Esophagus muscularis mucosa (tissue), 4 donors: Measurements from ENCODE around the gene PTPRT. TPM values are rescaled to one million over a fixed set of nuclear protein-coding genes. Genes with fewer than 3 reads are reported as not detected.

Experiments used
- DNase-seq: peaks from one replicate; pipeline ENCODE4 v3.0.0-alpha.2; 2017; ENCODE audit errors: extremely low spot score
- H3K27ac ChIP-seq, 4 donors: fragments of 200-600 bp; sonication (generic); replicated peaks in 1 of 4; 1 replicate in 3 of 4; 2 replicates in 1 of 4; pipeline ENCODE4 v1.5.1; 2016 to 2019; ENCODE audit warnings: mild to moderate bottlenecking in 1 of 4
- H3K27me3 ChIP-seq, 4 donors: fragments of 200-600 bp; sonication (generic); one replicate each; pipeline versions ENCODE4 v1.5.1 to v1.6.0; 2016 to 2019
- H3K36me3 ChIP-seq, 4 donors: fragments of 200-600 bp; sonication (generic); one replicate each; pipeline ENCODE4 v1.5.1; 2016 to 2019
- H3K4me1 ChIP-seq, 4 donors: fragments of 200-600 bp; sonication (generic); one replicate each; pipeline ENCODE4 v1.5.1; 2016 to 2019
- H3K4me3 ChIP-seq, 4 donors: fragments of 200-600 bp; sonication (generic); 1 replicate in 2 of 4; 2 replicates in 2 of 4; pipeline ENCODE4 v1.5.1; 2016 to 2019; ENCODE audit warnings: mild to moderate bottlenecking in 4 of 4, moderate library complexity in 1 of 4
- H3K9me3 ChIP-seq, 4 donors: fragments of 200-600 bp; sonication (generic); 1 replicate in 3 of 4; 2 replicates in 1 of 4; pipeline ENCODE4 v1.5.1; 2016 to 2019
- CTCF ChIP-seq, 3 experiments: fragments of 200-600 bp in 2 of 3; fragments of 450-650 bp in 1 of 3; sonication (generic) in 2 of 3; IDR thresholded peaks; one replicate each; pipeline ENCODE4 v1.5.1; 2017 to 2019; ENCODE audit warnings: antibody characterized with exemption in 3 of 3, mild to moderate bottlenecking in 2 of 3, moderate library complexity in 1 of 3
- EP300 ChIP-seq: sonication (generic); formaldehyde crosslinking; IDR thresholded peaks from one replicate; pipeline ENCODE4 v1.6.1; 2017; ENCODE audit warnings: antibody characterized with exemption
- POLR2A ChIP-seq: fragments of 450-650 bp; IDR thresholded peaks from one replicate; pipeline ENCODE4 v1.6.1; 2017; ENCODE audit warnings: antibody characterized with exemption, moderate library complexity, mild to moderate bottlenecking, low read depth
- POLR2AphosphoS5 ChIP-seq, 2 donors: sonication (generic); formaldehyde crosslinking; IDR thresholded peaks; one replicate each; pipeline ENCODE4 v1.6.1; 2017; ENCODE audit warnings: antibody characterized with exemption in 2 of 2
- WGBS: methylation state at CpG from one replicate; pipeline ENCODE4 v1.1.5; 2018; 5-methylcytosine and 5-hydroxymethylcytosine counted together
- intact Hi-C: fragments of 100-400 bp; cut with DNase I; formaldehyde crosslinking; loops from one replicate; pipeline ENCODE4 v1.15.1; 2023
- total RNA-seq, 4 donors: library from RNA; depleted of rRNA; stranded (reverse); fragments of >200 nt; gene quantifications; one replicate each; pipeline versions ENCODE4 v1.1.0 to v1.2.1, GENCODE V29; 2016

The PTPRT gene
- total RNA-seq, 4 donors from 2014 or later = 0.06 to 0.39 TPM; not detected in 2

GRCh38 chr20:42373049-42373448 is 816.7 kb downstream of the PTPRT start:
- H3K4me3 ChIP-seq = no peak overlapping the region
- DNase-seq = no peak
- intact Hi-C loops = no loop called here
- no peak for TF ChIP-seq POLR2AphosphoS5 (IDR thresholded peaks at IDR 0.05)
- TF ChIP-seq POLR2A = no peak
- TF ChIP-seq EP300 = no peak
- TF ChIP-seq CTCF (IDR thresholded peaks at IDR 0.05) = no peak
- no peak overlapping the region for H3K27ac ChIP-seq
- no peaks in the 10 kb centered on the region for H3K9me3 ChIP-seq
- no peaks in the 10 kb centered on the region for H3K36me3 ChIP-seq
- peaks cover 0 to 16% (median 0%) of the 10 kb centered on the region in 4 donors for H3K27me3 ChIP-seq
- no peaks in the 10 kb centered on the region for H3K4me1 ChIP-seq
- WGBS = 72% methylated on average over 2 of the region's 2 CpGs

- Histone ChIP-seq H3K27me3 (peaks cover 0 to 24% (median 0%) of the 10 kb centered on the region in 4 donors), H3K9me3 (no peaks in the 10 kb centered on the region), H3K4me3 (no peak overlapping the region), H3K36me3 (no peaks in the 10 kb centered on the region), H3K4me1 (no peaks in the 10 kb centered on the region), H3K27ac (no peak overlapping the region)
- intact Hi-C loops = no loop called here
- TF ChIP-seq EP300 = no peak
- TF ChIP-seq CTCF (IDR thresholded peaks at IDR 0.05) = no peak
- no peak for TF ChIP-seq POLR2AphosphoS5 (IDR thresholded peaks at IDR 0.05)
- TF ChIP-seq POLR2A = no peak
- 51% methylated on average over 6 of the region's 6 CpGs for WGBS
- no peak for DNase-seq
These were observed 819.6 kb downstream of the PTPRT start for GRCh38 chr20:42370075-42370474.

GRCh38 chr20:42368910-42369309 is 820.8 kb downstream of the PTPRT start:
- H3K9me3 ChIP-seq = no peaks in the 10 kb centered on the region
- H3K36me3 ChIP-seq = no peaks in the 10 kb centered on the region
- intact Hi-C loops = no loop called here
- no peak overlapping the region for H3K27ac ChIP-seq
- H3K4me1 ChIP-seq = no peaks in the 10 kb centered on the region
- no peak for DNase-seq
- 76% methylated on average over 3 of the region's 3 CpGs for WGBS
- peaks cover 0 to 24% (median 0%) of the 10 kb centered on the region in 4 donors for H3K27me3 ChIP-seq
- no peak overlapping the region for H3K4me3 ChIP-seq
- TF ChIP-seq POLR2A = no peak
- TF ChIP-seq POLR2AphosphoS5 (IDR thresholded peaks at IDR 0.05) = no peak
- no peak for TF ChIP-seq CTCF (IDR thresholded peaks at IDR 0.05)
- TF ChIP-seq EP300 = no peak

- H3K27me3 ChIP-seq = peaks cover 0 to 18% (median 0%) of the 10 kb centered on the region in 4 donors
- intact Hi-C loops = no loop called here
- WGBS = 65% methylated on average over 6 of the region's 6 CpGs
- H3K27ac ChIP-seq = no peak overlapping the region
- H3K4me3 ChIP-seq = no peak overlapping the region
- H3K36me3 ChIP-seq = no peaks in the 10 kb centered on the region
- H3K4me1 ChIP-seq = no peaks in the 10 kb centered on the region
- no peaks in the 10 kb centered on the region for H3K9me3 ChIP-seq
- no peak for DNase-seq
- TF ChIP-seq EP300 (no peak), POLR2A (no peak), POLR2AphosphoS5 (IDR thresholded peaks at IDR 0.05) (no peak), CTCF (IDR thresholded peaks at IDR 0.05) (no peak)
These were observed 823.1 kb downstream of the PTPRT start for GRCh38 chr20:42366626-42367025.

- no peak for TF ChIP-seq POLR2AphosphoS5 (IDR thresholded peaks at IDR 0.05)
- no peak for TF ChIP-seq POLR2A
- TF ChIP-seq EP300 = no peak
- no peak for TF ChIP-seq CTCF (IDR thresholded peaks at IDR 0.05)
- intact Hi-C loops = no loop called here
These were observed 825.3 kb downstream of the PTPRT start for GRCh38 chr20:42364446-42364845.

More at GRCh38 chr20:42364446-42364845, 825.3 kb downstream of the PTPRT start:
- Histone ChIP-seq H3K9me3 (no peaks in the 10 kb centered on the region), H3K27me3 (peaks cover 0 to 14% (median 0%) of the 10 kb centered on the region in 4 donors), H3K4me1 (no peaks in the 10 kb centered on the region), H3K4me3 (no peak overlapping the region), H3K27ac (no peak overlapping the region), H3K36me3 (no peaks in the 10 kb centered on the region)
- 43% methylated on average over 2 of the region's 2 CpGs for WGBS
- DNase-seq = no peak
